ENCODE data around the gene LHFPL2. TPM values are rescaled to one million over a fixed set of nuclear protein-coding genes. Genes with fewer than 3 reads are reported as not detected.
A peak's percentile ranks its signal among the peaks of the same experiment; 100 is the strongest.

The LHFPL2 gene
- total and polyA plus RNA-seq, 2 experiments from 2014 or later = 10.6 to 50.8 TPM

DNA sequence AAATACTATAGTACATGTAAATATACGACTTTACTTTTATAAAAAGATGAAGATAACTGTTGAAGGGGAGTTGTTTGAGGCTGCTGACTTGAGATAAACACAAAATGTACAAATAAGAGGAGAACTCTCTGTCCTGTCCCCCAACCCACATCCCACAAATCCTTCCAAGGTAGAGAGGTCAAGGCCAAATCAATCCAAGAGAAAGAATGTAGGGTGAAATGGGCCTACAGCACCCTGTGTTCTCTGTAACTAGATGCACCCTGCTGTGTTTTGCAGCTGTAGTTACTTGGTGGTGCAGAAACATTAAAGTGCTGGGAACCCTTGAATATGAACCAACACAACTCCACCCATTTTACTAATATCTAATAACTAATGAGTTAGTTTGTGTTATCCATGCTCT, 2.0 kb upstream of the LHFPL2 start:
- Histone ChIP-seq H4K20me1 (replicated peaks; ENCODE audit: insufficient read depth) (peaks cover 10% of the 10 kb centered on the region; the same call in 1 of the 2 replicates), H3K27me3 (ENCODE audit: insufficient read depth) (no peaks in the 10 kb centered on the region), H3K36me3 (ENCODE audit: insufficient read depth) (no peaks in the 10 kb centered on the region; the same call in 1 of the 2 replicates), H3K9me2 (ENCODE audit: insufficient read depth) (no peaks in the 10 kb centered on the region), H3K4me3 (no peak overlapping the region), H3F3A (replicated peaks; ENCODE audit: low read depth) (peaks cover 4% of the 10 kb centered on the region), H3K4me1 (ENCODE audit: insufficient read depth) (peaks cover 23% of the 10 kb centered on the region), H2AFZ (no peak overlapping the region), H3K79me2 (replicated peaks; ENCODE audit: insufficient read depth) (peaks cover 23% of the 10 kb centered on the region), H3K4me2 (peak overlapping the region; percentile 89), H3K27ac (ENCODE audit: low read depth) (peak overlapping the region; percentile 67)
- H3K27me3 Mint-ChIP-seq (ENCODE audit: insufficient read depth, low read depth, poor library complexity) = peaks cover 5% of the 10 kb centered on the region
- H3K36me3 Mint-ChIP-seq (ENCODE audit: low read depth) = peaks cover 17% of the 10 kb centered on the region; the same call in 2 of the 3 replicates
- no peaks in the 10 kb centered on the region for H3K9me3 Mint-ChIP-seq
- peak overlapping the region; percentile 34; the same call in 1 of the 2 replicates for H3K27ac Mint-ChIP-seq
- ATAC-seq (no peak), DNase-seq (ENCODE audit: low spot score) (no peak)
- TF ChIP-seq, protein P1, sequence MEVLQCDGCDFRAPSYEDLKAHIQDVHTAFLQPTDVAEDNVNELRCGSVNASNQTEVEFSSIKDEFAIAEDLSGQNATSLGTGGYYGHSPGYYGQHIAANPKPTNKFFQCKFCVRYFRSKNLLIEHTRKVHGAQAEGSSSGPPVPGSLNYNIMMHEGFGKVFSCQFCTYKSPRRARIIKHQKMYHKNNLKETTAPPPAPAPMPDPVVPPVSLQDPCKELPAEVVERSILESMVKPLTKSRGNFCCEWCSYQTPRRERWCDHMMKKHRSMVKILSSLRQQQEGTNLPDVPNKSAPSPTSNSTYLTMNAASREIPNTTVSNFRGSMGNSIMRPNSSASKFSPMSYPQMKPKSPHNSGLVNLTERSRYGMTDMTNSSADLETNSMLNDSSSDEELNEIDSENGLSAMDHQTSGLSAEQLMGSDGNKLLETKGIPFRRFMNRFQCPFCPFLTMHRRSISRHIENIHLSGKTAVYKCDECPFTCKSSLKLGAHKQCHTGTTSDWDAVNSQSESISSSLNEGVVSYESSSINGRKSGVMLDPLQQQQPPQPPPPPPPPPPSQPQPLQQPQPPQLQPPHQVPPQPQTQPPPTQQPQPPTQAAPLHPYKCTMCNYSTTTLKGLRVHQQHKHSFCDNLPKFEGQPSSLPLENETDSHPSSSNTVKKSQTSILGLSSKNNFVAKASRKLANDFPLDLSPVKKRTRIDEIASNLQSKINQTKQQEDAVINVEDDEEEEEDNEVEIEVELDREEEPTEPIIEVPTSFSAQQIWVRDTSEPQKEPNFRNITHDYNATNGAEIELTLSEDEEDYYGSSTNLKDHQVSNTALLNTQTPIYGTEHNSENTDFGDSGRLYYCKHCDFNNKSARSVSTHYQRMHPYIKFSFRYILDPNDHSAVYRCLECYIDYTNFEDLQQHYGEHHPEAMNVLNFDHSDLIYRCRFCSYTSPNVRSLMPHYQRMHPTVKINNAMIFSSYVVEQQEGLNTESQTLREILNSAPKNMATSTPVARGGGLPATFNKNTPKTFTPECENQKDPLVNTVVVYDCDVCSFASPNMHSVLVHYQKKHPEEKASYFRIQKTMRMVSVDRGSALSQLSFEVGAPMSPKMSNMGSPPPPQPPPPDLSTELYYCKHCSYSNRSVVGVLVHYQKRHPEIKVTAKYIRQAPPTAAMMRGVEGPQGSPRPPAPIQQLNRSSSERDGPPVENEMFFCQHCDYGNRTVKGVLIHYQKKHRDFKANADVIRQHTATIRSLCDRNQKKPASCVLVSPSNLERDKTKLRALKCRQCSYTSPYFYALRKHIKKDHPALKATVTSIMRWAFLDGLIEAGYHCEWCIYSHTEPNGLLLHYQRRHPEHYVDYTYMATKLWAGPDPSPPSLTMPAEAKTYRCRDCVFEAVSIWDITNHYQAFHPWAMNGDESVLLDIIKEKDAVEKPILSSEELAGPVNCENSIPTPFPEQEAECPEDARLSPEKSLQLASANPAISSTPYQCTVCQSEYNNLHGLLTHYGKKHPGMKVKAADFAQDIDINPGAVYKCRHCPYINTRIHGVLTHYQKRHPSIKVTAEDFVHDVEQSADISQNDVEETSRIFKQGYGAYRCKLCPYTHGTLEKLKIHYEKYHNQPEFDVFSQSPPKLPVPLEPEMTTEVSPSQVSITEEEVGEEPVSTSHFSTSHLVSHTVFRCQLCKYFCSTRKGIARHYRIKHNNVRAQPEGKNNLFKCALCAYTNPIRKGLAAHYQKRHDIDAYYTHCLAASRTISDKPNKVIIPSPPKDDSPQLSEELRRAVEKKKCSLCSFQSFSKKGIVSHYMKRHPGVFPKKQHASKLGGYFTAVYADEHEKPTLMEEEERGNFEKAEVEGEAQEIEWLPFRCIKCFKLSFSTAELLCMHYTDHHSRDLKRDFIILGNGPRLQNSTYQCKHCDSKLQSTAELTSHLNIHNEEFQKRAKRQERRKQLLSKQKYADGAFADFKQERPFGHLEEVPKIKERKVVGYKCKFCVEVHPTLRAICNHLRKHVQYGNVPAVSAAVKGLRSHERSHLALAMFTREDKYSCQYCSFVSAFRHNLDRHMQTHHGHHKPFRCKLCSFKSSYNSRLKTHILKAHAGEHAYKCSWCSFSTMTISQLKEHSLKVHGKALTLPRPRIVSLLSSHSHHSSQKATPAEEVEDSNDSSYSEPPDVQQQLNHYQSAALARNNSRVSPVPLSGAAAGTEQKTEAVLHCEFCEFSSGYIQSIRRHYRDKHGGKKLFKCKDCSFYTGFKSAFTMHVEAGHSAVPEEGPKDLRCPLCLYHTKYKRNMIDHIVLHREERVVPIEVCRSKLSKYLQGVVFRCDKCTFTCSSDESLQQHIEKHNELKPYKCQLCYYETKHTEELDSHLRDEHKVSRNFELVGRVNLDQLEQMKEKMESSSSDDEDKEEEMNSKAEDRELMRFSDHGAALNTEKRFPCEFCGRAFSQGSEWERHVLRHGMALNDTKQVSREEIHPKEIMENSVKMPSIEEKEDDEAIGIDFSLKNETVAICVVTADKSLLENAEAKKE (CRISPR knock-in tag; IDR thresholded peaks at IDR 0.05) = no peak
- peaks cover 27% of the 10 kb centered on the region for H3K4me1 Mint-ChIP-seq
- peak overlapping the region; percentile 74; the same call in 1 of the 3 replicates for H3K4me3 Mint-ChIP-seq

- Histone ChIP-seq H2AFZ (no peak overlapping the region), H3K36me3 (ENCODE audit: insufficient read depth) (no peaks in the 10 kb centered on the region; the same call in 1 of the 2 replicates), H3K9me2 (ENCODE audit: insufficient read depth) (no peaks in the 10 kb centered on the region), H3K4me1 (ENCODE audit: insufficient read depth) (peaks cover 28% of the 10 kb centered on the region), H4K20me1 (replicated peaks; ENCODE audit: insufficient read depth) (peaks cover 12% of the 10 kb centered on the region; the same call in 1 of the 2 replicates), H3K27me3 (ENCODE audit: insufficient read depth) (no peaks in the 10 kb centered on the region), H3F3A (replicated peaks; ENCODE audit: low read depth) (peaks cover 4% of the 10 kb centered on the region), H3K4me2 (peak overlapping the region; percentile 89), H3K27ac (ENCODE audit: low read depth) (peak overlapping the region; percentile 67), H3K79me2 (replicated peaks; ENCODE audit: insufficient read depth) (peaks cover 29% of the 10 kb centered on the region), H3K4me3 (peak overlapping the region; percentile 94)
- no peaks in the 10 kb centered on the region for H3K9me3 Mint-ChIP-seq
- H3K4me3 Mint-ChIP-seq = peak overlapping the region; percentile 74
- peak; percentile 77 for DNase-seq (ENCODE audit: low spot score)
- ATAC-seq = peak; percentile 46
- H3K27ac Mint-ChIP-seq = peak overlapping the region; percentile 34
- H3K27me3 Mint-ChIP-seq (ENCODE audit: insufficient read depth, low read depth, poor library complexity) = peaks cover 7% of the 10 kb centered on the region
- H3K36me3 Mint-ChIP-seq (ENCODE audit: low read depth) = peaks cover 21% of the 10 kb centered on the region
- H3K4me1 Mint-ChIP-seq = peaks cover 27% of the 10 kb centered on the region
- TF ChIP-seq, protein P1 (CRISPR knock-in tag; IDR thresholded peaks at IDR 0.05) = peak; percentile 40; the same call in 1 of the 2 replicates
Observed at GRCh38 chr5:78649861-78650496, 1.4 kb upstream of the LHFPL2 start.
